Frontal cortex (tissue), 4 donors: ENCODE measurements around the gene FLACC1. TPM values are rescaled to one million over a fixed set of nuclear protein-coding genes. Genes with fewer than 3 reads are reported as not detected.
"Not testable (repeated sequence)": the region's sequence is repeated elsewhere in the genome, so short reads cannot be mapped to it uniquely, and the experiment has no call there.

Source experiments
- DNase-seq, 2 donors: peaks; one replicate each; pipeline ENCODE4 v3.0.0; 2012; ENCODE audit warnings: low spot score in 2 of 2
- FAIRE-seq: peaks from 2 replicates; lab custom pipeline; 2012; peaks lifted over from hg19 to GRCh38; lab: Jason Lieb, UNC
- total RNA-seq: library from RNA; depleted of rRNA; stranded (reverse); fragments of >200 nt; gene quantifications from one replicate; pipeline ENCODE4 v1.2.3, GENCODE V29; 2014
- donor health status: control.
- donor health status: control.
- donor health status: control.

The FLACC1 gene, protein sequence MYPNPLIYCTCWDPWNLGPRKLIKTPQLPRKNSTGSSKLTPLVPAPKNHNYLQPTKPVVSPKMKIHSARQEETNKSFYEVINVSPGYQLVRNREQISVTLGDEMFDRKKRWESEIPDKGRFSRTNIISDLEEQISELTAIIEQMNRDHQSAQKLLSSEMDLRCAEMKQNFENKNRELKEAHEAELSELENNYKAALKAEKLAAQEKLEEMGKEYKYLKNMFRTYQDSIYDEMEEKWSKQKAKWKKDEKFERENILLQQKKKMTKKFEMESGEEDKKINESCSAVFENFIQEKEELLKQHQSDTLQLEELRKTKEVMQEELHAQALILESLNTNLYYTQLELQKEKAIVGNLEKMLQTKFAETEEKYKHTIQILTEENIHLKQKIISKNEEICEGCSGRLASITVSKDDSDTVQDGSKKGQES
- 2.4 TPM for total RNA-seq

DNA sequence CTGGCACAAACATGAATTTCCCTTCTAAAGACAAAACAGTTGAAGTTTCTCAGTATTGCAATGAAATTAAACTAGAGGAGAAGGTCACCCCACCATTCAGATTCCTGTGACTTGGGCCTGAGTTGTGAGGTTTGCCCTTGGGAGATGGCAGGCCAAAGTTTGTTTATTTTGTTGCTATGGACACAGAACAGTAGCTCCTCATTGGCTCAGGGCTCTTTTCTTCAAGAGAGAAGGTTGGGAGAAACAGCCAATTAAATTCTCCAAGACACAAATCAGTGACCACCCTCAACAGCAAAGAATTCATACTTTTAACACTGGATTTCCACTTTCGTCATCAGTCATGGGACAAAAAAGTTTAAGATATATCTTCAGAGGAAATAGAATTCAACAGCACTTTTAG is at the start of gene FLACC1:
Gene FLACC1 (minus strand): TSS at position 125 of the 400 bp plus-strand sequence. CDS start 5,941 bp downstream, outside the sequence.
- no peak for FAIRE-seq
- peak; percentile 12 to 41 for DNase-seq

- FAIRE-seq (peak; percentile 49), DNase-seq (no peak)
Measured at GRCh38 chr2:201406077-201406662, 49.0 kb upstream of the FLACC1 start.

DNA sequence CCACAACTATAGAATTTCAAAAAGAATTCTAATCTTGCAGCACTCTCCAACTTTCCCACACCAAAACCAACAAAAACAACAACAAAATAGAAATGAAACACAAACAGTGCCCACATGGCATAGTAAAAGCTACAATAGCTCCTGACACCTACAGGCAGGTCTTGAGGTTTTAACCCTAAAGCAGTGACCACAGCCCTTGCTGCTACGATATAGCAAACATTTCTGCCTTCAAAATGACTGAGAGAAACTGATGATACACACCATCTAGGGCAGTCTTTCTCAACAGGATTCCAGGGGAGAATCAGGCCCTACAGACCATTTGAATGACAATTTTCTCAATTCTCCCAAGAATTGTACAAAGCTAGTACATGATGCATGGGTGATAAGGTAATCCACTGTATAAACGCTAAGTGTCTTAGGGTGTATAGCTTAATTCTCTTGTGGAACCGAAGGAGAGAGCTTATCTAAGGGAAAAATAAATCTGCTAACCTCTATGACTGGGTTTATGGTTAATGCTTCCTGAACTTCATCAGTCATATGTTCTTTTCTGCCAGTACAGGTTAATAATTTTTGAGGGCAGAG is 47.6 kb upstream of the FLACC1 start:
- no peak for DNase-seq
- FAIRE-seq, result no peak

DNA sequence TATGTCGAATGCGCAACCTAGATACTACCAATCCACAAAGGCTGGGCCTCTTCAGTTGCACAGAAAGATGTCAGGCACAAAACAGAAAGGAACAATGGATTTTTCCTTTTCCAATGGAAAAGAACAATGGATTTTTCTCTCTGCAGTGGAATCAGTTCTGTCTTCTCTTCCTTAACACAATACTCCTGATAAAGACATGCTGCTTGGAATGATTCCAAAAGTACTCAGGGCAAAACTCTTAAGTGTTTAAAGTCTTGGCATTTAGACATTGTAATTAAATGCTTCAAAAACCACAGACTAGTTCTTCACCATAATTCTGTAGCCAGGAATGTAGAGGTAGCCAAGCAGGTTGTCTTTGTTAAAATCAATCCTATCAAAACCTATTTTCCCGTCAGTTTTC is 46.7 kb upstream of the FLACC1 start:
- no peak for FAIRE-seq
- DNase-seq, result no peak

- no peak for FAIRE-seq
- DNase-seq, result no peak
Measured at GRCh38 chr2:201402651-201403562, 45.8 kb upstream of the FLACC1 start.

DNA sequence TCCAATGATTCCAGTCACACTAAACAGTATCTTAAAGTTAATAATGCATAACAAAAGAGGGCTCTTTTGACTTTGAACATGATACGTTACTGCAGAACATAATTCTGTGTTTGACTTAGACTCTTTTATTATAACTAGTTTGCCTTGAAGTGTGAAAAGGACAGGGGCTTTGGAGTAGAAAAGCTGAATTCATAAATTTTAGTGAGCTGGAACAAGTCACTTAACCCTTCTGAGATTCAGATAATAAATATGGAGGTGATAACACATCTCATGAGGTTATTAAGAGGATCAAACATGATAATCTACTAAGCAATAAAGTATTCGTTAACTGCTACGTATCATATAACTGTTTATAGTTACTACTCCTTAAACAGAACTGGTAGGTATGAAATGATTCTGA is 44.7 kb upstream of the FLACC1 start:
- DNase-seq (no peak), FAIRE-seq (no peak)

DNA sequence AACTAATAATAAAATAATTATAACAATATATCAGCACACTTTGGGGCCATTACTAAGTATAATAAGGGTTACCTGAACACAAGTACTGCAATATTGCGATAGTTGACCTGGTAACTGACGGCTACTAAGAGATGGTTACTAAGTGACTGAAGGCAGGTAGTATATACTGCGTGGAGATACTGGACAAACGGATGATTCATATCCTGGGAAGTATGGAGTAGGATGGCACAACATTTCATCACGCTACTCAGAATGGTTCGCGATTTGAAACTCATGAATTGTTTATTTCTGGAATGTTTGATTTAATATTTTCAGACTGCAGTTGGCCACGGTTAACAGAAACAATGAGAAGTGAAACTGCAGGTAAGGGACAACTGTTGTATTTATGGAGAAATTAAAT is 39.5 kb upstream of the FLACC1 start:
- no peak for FAIRE-seq
- no peak for DNase-seq

DNA sequence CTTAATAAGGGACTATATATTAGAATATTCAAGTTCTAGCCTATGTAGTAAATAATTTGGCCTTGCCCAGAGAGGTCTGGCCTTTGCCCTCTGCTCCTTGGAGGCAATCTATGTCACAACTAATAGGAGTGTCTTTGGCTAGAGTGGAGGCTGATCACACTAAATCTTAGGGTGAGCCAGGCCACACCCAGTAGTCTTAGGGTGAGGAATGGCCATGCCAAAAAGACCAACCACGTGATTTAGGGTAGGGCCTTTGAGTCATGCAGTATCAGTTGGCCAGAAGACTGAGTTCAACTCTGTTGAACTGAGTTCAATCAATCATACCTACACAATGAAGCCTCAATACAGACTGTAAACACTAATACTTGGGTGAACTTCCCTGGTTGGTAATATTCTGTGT is 26.0 kb upstream of the FLACC1 start:
- FAIRE-seq (no peak), DNase-seq (no peak)

GRCh38 chr2:201378496-201379397 is 21.6 kb upstream of the FLACC1 start:
- DNase-seq, result no peak
- FAIRE-seq, result no peak

GRCh38 chr2:201377218-201377617 is 20.1 kb upstream of the FLACC1 start:
- no peak for FAIRE-seq
- DNase-seq, result no peak

DNA sequence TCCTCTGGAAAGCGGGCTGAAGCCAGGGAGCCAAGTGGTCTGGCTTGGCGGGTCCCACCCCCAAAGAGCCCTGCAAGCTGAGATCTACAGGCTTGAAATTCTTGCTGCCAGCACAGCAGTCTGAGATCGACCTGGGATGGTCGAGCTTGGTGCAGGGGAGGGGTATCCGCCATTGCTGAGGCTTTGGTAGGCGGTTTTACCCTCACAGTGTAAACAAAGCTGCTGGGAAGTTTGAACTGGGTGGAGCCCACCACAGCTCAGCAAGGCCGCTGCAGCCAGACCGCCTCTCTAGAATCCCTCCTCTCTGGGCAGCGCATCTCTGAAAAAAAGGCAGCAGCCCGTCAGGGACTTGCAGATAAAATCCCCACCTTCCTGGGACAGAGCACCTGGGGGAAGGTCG is 12.6 kb upstream of the FLACC1 start:
- no peak for FAIRE-seq
- no peak for DNase-seq

DNA sequence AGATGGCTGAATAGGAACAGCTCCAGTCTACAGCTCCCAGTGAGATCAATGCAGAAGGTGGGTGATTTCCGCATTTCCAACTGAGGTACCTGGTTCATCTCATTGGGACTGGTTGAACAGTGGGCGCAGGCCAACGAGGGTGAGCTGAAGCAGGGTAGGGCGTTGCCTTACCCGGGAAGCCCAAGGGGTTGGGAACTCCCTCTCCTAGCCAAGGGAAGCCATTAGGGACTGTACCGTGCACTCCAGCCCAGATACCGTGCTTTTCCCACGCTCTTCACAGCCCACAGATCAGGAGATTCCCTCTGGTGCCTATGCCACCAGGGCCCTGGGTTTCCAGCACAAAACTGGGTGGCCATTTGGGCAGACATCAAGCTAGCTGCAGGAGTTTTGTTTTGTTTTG is 12.2 kb upstream of the FLACC1 start:
- not testable (repeated sequence) for FAIRE-seq, DNase-seq

DNA sequence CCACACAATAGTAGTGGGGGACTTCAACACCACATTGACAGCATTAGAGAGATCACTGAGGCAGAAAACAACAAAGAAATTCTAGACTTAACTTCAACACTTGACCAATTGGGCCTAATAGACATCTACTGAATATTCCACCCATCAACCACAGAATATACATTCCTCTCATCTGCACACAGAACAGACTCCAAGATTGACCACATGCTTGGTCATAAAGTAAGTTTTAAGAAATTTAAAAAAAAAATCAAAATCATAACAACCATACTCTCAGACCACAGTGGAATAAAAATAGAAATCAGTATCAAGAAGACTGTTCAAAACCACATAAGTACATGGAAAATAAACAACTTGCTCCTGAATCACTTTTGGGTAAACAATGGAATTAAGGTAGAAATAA is 9.0 kb upstream of the FLACC1 start:
- no peak for DNase-seq
- FAIRE-seq, result no peak

DNA sequence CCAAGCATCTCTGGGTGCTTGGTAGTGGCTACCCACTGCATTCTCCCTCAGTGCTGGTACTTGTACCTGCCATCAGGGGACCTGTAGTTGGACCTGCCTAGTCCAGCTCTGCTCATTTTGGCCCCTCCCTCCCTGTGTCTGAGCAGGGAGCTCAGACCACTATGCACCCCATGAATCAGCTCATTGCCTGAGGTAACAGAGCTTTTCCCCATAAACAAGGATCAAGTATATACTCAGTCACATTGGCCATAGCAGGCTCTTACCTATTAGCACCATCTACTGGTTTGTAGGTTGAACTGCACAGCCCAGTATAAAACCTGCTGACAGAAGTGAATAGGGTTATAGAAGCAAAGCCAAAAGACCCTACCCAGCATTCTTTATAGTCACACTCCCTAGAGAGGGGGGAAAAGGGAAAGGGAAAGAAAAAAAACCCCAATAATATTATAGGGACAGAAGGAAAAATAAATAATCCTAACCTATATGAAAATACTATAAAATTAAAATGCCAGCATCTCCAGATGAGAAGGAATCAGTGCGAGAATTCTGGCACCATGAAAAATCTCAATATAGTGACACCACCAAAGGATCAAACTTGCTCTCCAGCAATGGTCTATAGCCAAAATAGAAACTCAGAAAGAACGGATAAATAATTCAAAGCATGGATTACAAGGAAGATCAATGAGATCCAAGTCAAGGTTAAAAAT is 6.9 kb upstream of the FLACC1 start:
- DNase-seq, result no peak

DNA sequence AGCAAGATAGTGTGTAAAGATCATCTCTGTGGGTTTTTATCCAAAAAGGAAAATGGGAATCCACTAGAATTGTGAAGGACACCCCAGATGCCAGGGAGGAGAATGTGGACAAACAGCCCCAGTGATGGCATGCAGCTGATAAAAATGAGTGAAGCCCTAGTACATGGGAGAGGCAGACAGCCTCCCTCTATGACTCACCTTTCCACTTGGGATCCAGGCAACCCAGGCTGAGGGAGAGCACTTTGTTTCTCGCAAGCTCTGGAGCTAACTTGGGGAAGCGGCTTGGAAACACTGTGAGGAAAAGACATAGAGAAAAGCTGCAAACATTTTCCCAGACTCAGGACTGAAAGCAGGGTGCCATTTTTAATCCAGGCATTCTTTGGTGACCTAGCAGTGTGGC is 5.3 kb upstream of the FLACC1 start:
- FAIRE-seq, result no peak

More for the DNA sequence above, 6.9 kb upstream of the FLACC1 start:
- FAIRE-seq, result no peak

GRCh38 chr2:201361078-201361733 is 4.1 kb upstream of the FLACC1 start:
- no peak for DNase-seq
- FAIRE-seq, result no peak

More for the DNA sequence above, 5.3 kb upstream of the FLACC1 start:
- no peak for DNase-seq

DNA sequence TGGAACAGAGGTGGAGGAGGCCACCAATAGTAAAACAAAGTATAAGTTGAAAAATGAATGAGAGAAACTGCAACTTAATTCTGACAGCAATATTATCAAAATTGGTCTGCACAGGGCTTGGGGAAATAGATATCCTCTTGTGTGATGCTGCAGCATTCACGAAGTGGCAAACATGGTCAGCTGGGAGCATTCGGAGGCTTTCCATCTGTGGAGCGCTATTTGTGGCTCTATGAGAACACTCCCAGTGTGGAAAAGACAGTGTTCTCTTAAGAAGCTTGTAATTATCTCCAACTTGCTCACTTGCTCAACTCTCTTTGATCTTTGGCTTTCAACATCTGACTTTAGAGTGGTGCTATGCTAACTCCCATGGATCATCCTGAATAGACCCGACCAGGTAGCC is 3.1 kb upstream of the FLACC1 start:
- no peak for FAIRE-seq

DNA sequence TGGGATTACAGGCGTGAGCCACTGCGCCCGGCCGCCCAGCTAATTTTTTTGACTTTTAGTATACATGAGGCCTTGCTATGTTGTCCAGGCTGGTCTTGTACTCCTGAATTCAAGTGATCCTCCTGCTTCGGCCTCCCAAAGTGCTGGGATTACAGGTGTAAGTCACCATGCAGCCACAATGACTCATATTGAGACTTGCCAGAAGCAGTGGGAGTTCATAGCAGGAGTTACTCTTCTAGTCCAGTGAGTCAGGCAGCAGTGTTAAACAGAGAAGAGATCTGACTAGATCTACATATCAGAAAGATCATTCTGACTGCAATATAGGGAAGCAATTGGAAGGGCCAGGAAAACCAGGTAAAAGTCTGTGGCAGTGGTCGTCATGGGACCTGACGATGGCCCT is 1.5 kb upstream of the FLACC1 start:
- FAIRE-seq, result no peak
- no peak for DNase-seq

More for the DNA sequence above, 3.1 kb upstream of the FLACC1 start:
- no peak for DNase-seq
